NCI-H345 treated with DMSO at 0.1 percent for 48 hours (cell line): ENCODE measurements around the gene TMEM19.

Experiments used
- DNase-seq: peaks from one replicate; lab custom pipeline; 2025; ENCODE audit not compliant: unreplicated experiment; lab: John Stamatoyannopoulos, UW

The TMEM19 gene

GRCh38 chr12:71685914-71686657 is at the start of gene TMEM19:
Gene TMEM19 (plus strand): TSS chr12:71686082. CDS start chr12:71686681, 599 bp downstream.
- peak; percentile 72 for DNase-seq

- DNase-seq, result peak; percentile 35
Measured at GRCh38 chr12:71636704-71637115, 49.2 kb upstream of the TMEM19 start.

- no peak for DNase-seq
Measured at GRCh38 chr12:71638499-71638898, 47.4 kb upstream of the TMEM19 start.

- no peak for DNase-seq
Measured at GRCh38 chr12:71639341-71639760, 46.5 kb upstream of the TMEM19 start.

GRCh38 chr12:71640316-71640715 is 45.6 kb upstream of the TMEM19 start:
- no peak for DNase-seq

GRCh38 chr12:71641390-71641789 is 44.5 kb upstream of the TMEM19 start:
- DNase-seq, result no peak

- no peak for DNase-seq
Measured at GRCh38 chr12:71642264-71642663, 43.6 kb upstream of the TMEM19 start.

- DNase-seq, result no peak
Measured at GRCh38 chr12:71645268-71645667, 40.6 kb upstream of the TMEM19 start.

GRCh38 chr12:71646512-71646911 is 39.4 kb upstream of the TMEM19 start:
- no peak for DNase-seq

- no peak for DNase-seq
Measured at GRCh38 chr12:71648537-71648936, 37.3 kb upstream of the TMEM19 start.

GRCh38 chr12:71649401-71649800 is 36.5 kb upstream of the TMEM19 start:
- DNase-seq, result no peak

GRCh38 chr12:71652656-71653055 is 33.2 kb upstream of the TMEM19 start:
- no peak for DNase-seq

- DNase-seq, result no peak
Measured at GRCh38 chr12:71653137-71653536, 32.7 kb upstream of the TMEM19 start.

- no peak for DNase-seq
Measured at GRCh38 chr12:71654200-71654599, 31.7 kb upstream of the TMEM19 start.

GRCh38 chr12:71655495-71655894 is 30.4 kb upstream of the TMEM19 start:
- DNase-seq, result no peak

- DNase-seq, result no peak
Measured at GRCh38 chr12:71655907-71656306, 30.0 kb upstream of the TMEM19 start.

GRCh38 chr12:71656740-71657139 is 29.1 kb upstream of the TMEM19 start:
- DNase-seq, result no peak

GRCh38 chr12:71661977-71662530 is 23.8 kb upstream of the TMEM19 start:
- no peak for DNase-seq

- DNase-seq, result no peak
Measured at GRCh38 chr12:71662849-71663560, 22.9 kb upstream of the TMEM19 start.

- peak; percentile 99 for DNase-seq
Measured at GRCh38 chr12:71663561-71664410, 22.1 kb upstream of the TMEM19 start, which contains the start of the genes THAP2 and ZFC3H1. Gene THAP2 (plus strand): TSS chr12:71664301. CDS start chr12:71664510, 209 bp downstream. Gene ZFC3H1 (minus strand): TSS chr12:71663848. CDS start chr12:71663610, 238 bp downstream.
